GM13977 (cell line): ENCODE data around the gene CADM1.

Source experiments
- DNase-seq: peaks from one replicate; pipeline ENCODE4 v3.0.0; 2012; ENCODE audit warnings: low spot score
- CTCF ChIP-seq: IDR thresholded peaks from 2 replicates; pipeline ENCODE4 v1.5.1; 2012; ENCODE audit warnings: mild to moderate bottlenecking, control low read depth; ENCODE audit not compliant: insufficient read depth; ENCODE audit errors: extremely low read depth, missing control alignments
- in situ Hi-C: fragments of 300-500 bp; cut with MboI; formaldehyde crosslinking; loops from one replicate; pipeline ENCODE4 v1.12.0; 2022; ENCODE audit warnings: low sequenced_read_pairs, low pct_unique_long_range_greater_than_20kb, mixed read lengths, inconsistent platforms; ENCODE audit not compliant: unreplicated experiment

The CADM1 gene

GRCh38 chr11:115362997-115363396, 141.2 kb downstream of the CADM1 start:
- in situ Hi-C loops = no loop called here
- no peak for TF ChIP-seq CTCF
- no peak for DNase-seq

GRCh38 chr11:115361025-115361424, 143.2 kb downstream of the CADM1 start:
- no peak for TF ChIP-seq CTCF
- DNase-seq = no peak
- in situ Hi-C loops = no loop called here

- TF ChIP-seq CTCF = no peak
- in situ Hi-C loops = no loop called here
- no peak for DNase-seq
Measured at GRCh38 chr11:115360186-115360824, 143.9 kb downstream of the CADM1 start.

- no peak for DNase-seq
- in situ Hi-C loops = no loop called here
- TF ChIP-seq CTCF = no peak
Measured at GRCh38 chr11:115357066-115357465, 147.1 kb downstream of the CADM1 start.

- in situ Hi-C loops = no loop called here
- no peak for DNase-seq
- no peak for TF ChIP-seq CTCF
Measured at GRCh38 chr11:115352805-115353485, 151.3 kb downstream of the CADM1 start.

- no peak for TF ChIP-seq CTCF
- DNase-seq = no peak
- in situ Hi-C loops = loop anchor here (25.0 kb wide), 2 partner anchors 563 to 913 kb away; no protein-coding TSS in a partner anchor
Measured at GRCh38 chr11:115349335-115350017, 154.7 kb downstream of the CADM1 start.
